Measurements from ENCODE around the gene CD27. TPM values are rescaled to one million over a fixed set of nuclear protein-coding genes. Genes with fewer than 3 reads are reported as not detected.
"Not testable (repeated sequence)": the region's sequence is repeated elsewhere in the genome, so short reads cannot be mapped to it uniquely, and the experiment has no call there.

Gene CD27
- polyA plus RNA-seq, 1 donor = 1.6 TPM

DNA sequence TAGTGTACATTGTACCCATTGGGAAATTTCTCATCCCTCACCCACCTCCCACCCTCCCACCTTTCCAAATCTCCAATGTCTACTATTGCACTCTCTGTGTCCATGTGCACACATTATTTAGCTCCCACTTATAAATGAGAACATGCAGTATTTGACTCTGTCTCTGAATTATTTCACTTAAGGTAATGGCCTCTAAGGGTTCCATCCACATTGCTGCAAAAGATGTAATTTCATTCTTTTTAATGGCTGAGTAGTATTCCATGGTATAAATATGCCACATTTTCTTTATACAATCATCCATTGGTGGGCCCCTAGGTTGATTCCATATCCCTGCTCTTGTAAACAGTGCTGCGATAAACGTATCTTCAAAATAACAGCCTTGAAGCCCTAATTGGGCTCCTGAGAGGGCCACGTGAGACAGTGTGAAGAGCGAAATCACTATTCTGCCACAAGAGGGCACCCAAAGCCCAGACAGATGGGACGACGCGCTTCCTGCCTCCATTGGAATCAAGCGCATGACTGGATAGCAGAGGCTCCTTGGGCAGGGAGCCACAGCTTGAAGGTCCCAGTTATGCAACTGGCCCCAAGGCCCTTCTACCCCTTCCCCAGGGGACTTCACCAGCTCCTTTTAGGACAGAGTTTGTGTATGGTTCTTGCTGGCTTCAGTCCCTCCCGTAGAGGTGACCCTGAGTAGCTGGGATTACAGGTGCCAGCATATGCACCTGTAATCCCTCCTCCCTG lies 21.3 kb upstream of the CD27 start:
- Histone ChIP-seq H3K4me3 (ENCODE audit: low read length) (no peak overlapping the region), H3K27ac (ENCODE audit: low read length) (no peak overlapping the region)
- WGBS (ENCODE audit: insufficient coverage, low lambda C conversion rate) = no CpG with 5 or more reads among the region's 9 CpGs

DNA sequence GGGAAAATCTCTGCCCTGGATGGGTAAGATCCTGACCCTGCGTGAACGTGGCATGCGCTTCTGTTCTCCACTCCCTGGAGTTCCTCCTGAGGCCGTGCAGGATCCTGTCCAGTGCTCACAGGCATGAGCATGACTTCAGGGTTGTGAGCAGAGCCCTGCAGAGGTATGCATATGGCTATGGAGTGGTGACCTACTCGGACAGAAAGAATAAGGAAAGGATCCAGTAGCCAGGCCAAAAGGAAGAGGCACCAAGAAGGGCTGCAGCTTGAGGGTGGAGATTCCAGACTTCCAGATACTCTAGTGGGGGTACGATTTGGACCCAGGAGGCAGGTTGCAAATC lies 20.8 kb upstream of the CD27 start:
- WGBS (ENCODE audit: insufficient coverage, low lambda C conversion rate) = no CpG with 5 or more reads among the region's 6 CpGs
- DNase-seq = no peak
- no peaks in the 10 kb centered on the region for H3K27me3 ChIP-seq (ENCODE audit: control insufficient read depth, insufficient read depth, low read length)
- H3K4me3 ChIP-seq (ENCODE audit: low read length) = no peak overlapping the region
- H3K9me3 ChIP-seq (ENCODE audit: control insufficient read depth, low read depth, low read length) = no peaks in the 10 kb centered on the region
- no peaks in the 10 kb centered on the region for H3K36me3 ChIP-seq (ENCODE audit: control insufficient read depth, insufficient read depth, low read length)
- H3K4me1 ChIP-seq (ENCODE audit: control insufficient read depth, insufficient read depth, low read length) = peaks cover 2% of the 10 kb centered on the region
- no peak overlapping the region for H3K27ac ChIP-seq (ENCODE audit: low read length)

More for the DNA sequence above, 21.3 kb upstream of the CD27 start:
- Histone ChIP-seq H3K9me3 (ENCODE audit: control insufficient read depth, low read depth, low read length) (no peaks in the 10 kb centered on the region), H3K36me3 (ENCODE audit: control insufficient read depth, insufficient read depth, low read length) (no peaks in the 10 kb centered on the region), H3K4me1 (ENCODE audit: control insufficient read depth, insufficient read depth, low read length) (peaks cover 2% of the 10 kb centered on the region), H3K27me3 (ENCODE audit: control insufficient read depth, insufficient read depth, low read length) (no peaks in the 10 kb centered on the region)
- peak; percentile 88 to 91 for DNase-seq

DNA sequence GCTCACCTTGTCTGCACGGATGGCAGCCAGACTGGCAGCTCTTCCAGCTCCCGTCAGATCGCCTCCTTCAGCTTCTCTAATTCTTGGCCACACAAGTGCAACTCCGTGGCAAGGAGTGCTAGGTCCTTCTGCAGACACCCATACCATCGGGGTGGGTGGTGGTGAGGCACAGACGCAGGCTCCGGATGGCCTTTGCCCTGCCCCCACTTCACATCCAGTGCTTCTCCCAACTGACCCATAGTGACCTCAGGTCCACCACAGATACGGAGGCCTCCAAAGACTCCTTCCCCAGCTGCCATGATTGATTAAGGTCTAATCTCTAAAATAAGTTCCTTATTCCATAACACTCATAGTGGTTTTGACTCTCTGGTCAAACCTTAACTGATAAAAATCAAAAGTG lies 19.9 kb upstream of the CD27 start:
- H3K4me3 ChIP-seq (ENCODE audit: low read length) = no peak overlapping the region
- DNase-seq = no peak
- WGBS (ENCODE audit: insufficient coverage, low lambda C conversion rate) = no CpG with 5 or more reads among the region's 8 CpGs
- no peaks in the 10 kb centered on the region for H3K27me3 ChIP-seq (ENCODE audit: control insufficient read depth, insufficient read depth, low read length)
- no peak overlapping the region for H3K27ac ChIP-seq (ENCODE audit: low read length)
- H3K4me1 ChIP-seq (ENCODE audit: control insufficient read depth, insufficient read depth, low read length) = peaks cover 2% of the 10 kb centered on the region
- no peaks in the 10 kb centered on the region for H3K36me3 ChIP-seq (ENCODE audit: control insufficient read depth, insufficient read depth, low read length)
- H3K9me3 ChIP-seq (ENCODE audit: control insufficient read depth, low read depth, low read length) = no peaks in the 10 kb centered on the region

DNA sequence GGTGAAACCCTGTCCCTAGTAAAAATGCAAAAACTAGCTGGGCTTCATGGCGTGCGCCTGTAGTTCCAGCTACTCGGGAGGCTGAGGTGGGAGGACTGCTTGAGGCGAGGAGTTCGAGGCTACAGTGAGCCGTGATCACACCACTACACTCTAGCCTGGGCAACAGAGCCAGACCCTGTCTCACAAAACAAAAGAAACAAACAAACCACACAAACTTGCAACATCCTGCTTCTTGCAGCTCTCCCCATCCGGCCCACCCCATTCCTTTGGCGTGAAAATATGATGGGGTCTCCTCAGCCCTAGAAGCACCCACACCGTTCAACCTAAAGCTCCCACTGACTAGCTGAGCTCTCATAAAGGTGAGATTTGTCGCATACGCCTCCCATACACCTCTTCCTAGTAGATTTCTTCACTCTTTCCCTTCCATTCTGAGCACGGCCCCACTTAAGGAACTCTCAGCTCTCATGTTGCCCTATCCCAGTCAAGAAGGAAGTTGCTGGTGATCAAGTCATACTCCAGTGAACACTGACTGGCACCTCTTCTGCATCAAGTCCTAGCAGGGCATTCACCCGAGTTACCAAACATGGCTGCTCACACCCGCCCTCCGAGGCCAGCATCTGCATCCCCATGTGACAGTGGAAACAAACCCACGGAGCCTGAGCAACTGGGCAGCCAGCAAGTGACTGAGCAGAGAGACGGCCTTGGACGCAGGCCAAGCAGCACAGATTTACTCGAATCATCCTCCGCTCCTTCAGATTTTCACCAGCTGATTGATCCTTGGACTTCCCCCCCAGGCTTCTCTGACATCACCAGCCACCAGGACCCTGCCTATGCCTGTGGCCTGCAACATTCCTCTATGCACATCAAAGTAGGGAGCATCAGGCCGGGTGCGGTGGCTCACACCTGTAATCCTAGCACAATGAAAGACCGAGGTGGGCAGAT lies 18.9 kb upstream of the CD27 start:
- H3K27ac ChIP-seq (ENCODE audit: low read length) = no peak overlapping the region
- WGBS (ENCODE audit: insufficient coverage, low lambda C conversion rate) = 78% methylated on average over 4 of the region's 23 CpGs
- no peak overlapping the region for H3K4me3 ChIP-seq (ENCODE audit: low read length)
- peaks cover 2% of the 10 kb centered on the region for H3K4me1 ChIP-seq (ENCODE audit: control insufficient read depth, insufficient read depth, low read length)
- peak; percentile 47 to 70 for DNase-seq
- H3K27me3 ChIP-seq (ENCODE audit: control insufficient read depth, insufficient read depth, low read length) = no peaks in the 10 kb centered on the region
- no peaks in the 10 kb centered on the region for H3K36me3 ChIP-seq (ENCODE audit: control insufficient read depth, insufficient read depth, low read length)
- H3K9me3 ChIP-seq (ENCODE audit: control insufficient read depth, low read depth, low read length) = no peaks in the 10 kb centered on the region

DNA sequence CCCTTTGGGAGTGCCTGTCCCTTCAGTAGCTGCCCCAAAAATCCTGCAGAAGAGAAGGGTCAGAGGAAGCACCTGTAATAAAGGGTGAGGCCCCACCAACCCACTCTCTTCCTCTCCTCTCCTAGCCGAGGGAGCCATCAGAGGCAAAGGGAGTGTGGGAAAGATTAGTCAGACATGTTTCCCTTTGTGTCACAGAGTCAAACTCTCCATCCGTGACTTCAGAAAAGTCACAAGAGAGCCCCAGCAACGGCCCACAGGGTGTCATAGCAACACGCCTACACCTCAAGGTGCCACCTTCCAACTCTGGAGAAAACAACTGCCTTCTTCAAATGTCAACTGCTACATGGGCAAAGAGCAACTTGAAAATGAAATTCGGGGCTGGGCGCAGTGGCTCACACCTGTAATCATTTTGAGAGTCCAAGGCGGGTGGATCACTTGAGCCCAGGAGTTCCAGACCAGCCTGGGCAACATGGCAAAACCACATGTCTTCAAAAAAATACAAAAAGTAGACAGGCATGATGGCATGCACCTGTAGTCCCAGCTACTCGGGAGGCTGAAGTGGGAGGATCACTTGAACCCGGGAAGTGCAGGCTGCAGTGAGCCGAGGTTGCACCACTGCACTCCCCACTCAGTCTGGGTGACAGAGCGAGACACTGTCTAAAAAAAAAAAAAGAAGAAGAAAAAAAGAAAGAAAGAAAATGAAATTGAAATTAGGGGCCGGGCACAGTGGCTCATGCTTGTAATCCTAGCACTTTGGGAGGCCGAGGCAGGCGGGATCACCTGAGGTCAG lies 17.7 kb upstream of the CD27 start:
- 93% methylated on average over 2 of the region's 14 CpGs for WGBS (ENCODE audit: insufficient coverage, low lambda C conversion rate)
- Histone ChIP-seq H3K9me3 (ENCODE audit: control insufficient read depth, low read depth, low read length) (no peaks in the 10 kb centered on the region), H3K4me1 (ENCODE audit: control insufficient read depth, insufficient read depth, low read length) (peaks cover 2% of the 10 kb centered on the region), H3K27me3 (ENCODE audit: control insufficient read depth, insufficient read depth, low read length) (no peaks in the 10 kb centered on the region), H3K36me3 (ENCODE audit: control insufficient read depth, insufficient read depth, low read length) (no peaks in the 10 kb centered on the region), H3K27ac (ENCODE audit: low read length) (no peak overlapping the region), H3K4me3 (ENCODE audit: low read length) (no peak overlapping the region)
- DNase-seq = no peak

DNA sequence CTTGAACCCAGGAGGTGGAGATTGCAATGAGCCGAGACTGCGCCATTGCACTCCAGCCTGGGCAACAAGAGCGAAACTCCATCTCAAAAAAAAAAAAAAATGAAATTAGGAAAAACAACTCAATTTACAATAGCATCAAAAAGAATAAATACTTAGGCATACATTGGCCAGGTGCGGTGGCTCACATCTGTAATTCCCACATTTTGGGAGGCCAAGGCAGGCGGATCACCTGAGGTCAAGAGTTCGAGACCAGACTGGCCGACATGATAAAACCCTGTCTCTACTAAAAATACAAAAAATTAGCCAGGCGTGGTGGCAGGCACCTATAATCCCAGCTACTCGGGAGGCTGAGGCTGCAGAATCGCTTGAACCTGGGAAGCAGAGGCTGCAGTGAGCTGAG lies 17.0 kb upstream of the CD27 start:
- WGBS (ENCODE audit: insufficient coverage, low lambda C conversion rate) = 100% methylated on average over 2 of the region's 10 CpGs

DNA sequence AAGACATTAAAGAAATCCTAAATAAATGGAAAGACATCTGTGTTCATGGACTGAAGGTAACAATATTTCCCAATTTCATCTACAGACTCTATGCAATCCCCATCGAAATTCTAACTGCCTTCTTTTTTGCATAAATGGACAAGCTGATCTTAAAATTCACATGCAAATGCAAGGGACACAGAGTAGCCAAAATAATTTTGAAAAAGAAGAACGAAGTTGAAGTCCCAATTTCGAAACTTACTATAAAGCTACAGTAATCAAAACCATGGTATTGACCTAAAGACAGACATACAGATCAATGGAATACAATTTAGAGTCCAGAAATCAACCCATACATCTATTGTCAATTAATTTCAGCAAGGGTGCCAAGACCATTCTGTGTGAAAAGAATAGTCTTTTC lies 16.4 kb upstream of the CD27 start:
- no peak overlapping the region for H3K4me3 ChIP-seq (ENCODE audit: low read length)
- H3K27me3 ChIP-seq (ENCODE audit: control insufficient read depth, insufficient read depth, low read length) = no peaks in the 10 kb centered on the region
- no peaks in the 10 kb centered on the region for H3K9me3 ChIP-seq (ENCODE audit: control insufficient read depth, low read depth, low read length)
- peaks cover 2% of the 10 kb centered on the region for H3K4me1 ChIP-seq (ENCODE audit: control insufficient read depth, insufficient read depth, low read length)
- H3K36me3 ChIP-seq (ENCODE audit: control insufficient read depth, insufficient read depth, low read length) = no peaks in the 10 kb centered on the region
- no peak for DNase-seq
- no peak overlapping the region for H3K27ac ChIP-seq (ENCODE audit: low read length)
- 100% methylated on average over 1 of the region's 3 CpGs for WGBS (ENCODE audit: insufficient coverage, low lambda C conversion rate)

More for the DNA sequence above, 17.0 kb upstream of the CD27 start:
- H3K9me3 ChIP-seq (ENCODE audit: control insufficient read depth, low read depth, low read length); DNase-seq; H3K27ac ChIP-seq (ENCODE audit: low read length); H3K27me3 ChIP-seq (ENCODE audit: control insufficient read depth, insufficient read depth, low read length); H3K4me1 ChIP-seq (ENCODE audit: control insufficient read depth, insufficient read depth, low read length); H3K36me3 ChIP-seq (ENCODE audit: control insufficient read depth, insufficient read depth, low read length); H3K4me3 ChIP-seq (ENCODE audit: low read length): not testable (repeated sequence)

DNA sequence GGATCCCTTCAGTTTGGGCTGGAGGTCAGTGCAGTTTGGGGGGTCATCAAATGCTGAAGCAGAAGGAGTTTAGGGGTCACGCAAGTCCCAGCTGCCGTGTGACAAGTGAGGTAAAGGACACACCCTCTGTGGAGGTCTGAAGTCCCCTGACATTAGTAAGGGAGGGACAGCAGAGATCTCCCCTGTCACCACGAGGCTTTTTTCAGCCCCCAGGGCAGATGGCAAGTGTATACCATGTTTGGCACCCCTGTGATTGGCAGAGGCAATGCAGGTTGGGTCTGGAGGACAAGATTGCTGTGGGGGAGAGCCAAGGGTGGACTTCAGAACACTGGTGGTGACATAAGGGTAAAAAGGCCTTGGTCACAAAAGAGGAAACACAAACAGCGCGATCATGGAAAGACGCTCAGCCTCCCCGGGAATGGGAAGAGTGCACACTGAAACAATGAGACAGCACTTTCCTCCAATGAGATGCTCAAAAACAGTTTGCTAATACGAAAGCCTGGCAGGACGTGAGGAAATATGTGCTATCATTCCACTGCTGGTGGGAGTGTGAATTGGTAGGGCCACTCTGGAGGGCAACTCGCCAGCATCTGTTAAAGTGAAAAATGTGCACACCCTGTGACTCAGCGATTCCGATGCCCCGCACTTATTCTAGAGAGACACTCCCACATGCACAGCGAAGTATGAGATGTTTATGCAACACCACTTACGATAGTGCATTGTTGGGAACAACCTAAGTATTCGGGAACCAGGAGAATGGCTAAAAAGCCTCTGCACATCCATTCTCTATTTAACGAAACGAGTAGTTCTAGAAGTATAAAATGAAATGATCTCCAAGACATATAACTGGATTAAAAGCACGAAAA lies 14.4 kb upstream of the CD27 start:
- no peak overlapping the region for H3K4me3 ChIP-seq (ENCODE audit: low read length)
- WGBS (ENCODE audit: insufficient coverage, low lambda C conversion rate) = 80% methylated on average over 8 of the region's 19 CpGs

DNA sequence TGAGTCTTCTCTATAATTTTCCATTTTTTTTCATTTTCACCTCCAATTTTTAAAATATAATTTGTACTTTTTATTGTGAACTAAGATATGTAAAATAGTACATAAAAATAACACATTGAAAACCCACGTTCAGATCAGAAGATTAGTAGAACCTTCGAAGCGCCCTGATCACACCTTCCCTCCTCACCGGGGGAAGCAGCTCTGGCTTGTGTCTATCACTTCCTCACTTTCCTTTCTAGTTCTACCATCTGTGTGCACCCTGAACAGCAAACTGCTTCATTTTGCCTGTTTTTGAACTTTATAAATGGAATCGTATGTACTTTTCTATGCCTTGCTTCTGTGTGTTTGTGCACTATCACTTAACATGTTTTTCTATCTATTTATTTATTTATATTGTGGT lies 11.8 kb upstream of the CD27 start:
- H3K4me1 ChIP-seq (ENCODE audit: control insufficient read depth, insufficient read depth, low read length) = no peaks in the 10 kb centered on the region
- WGBS (ENCODE audit: insufficient coverage, low lambda C conversion rate) = no CpG with 5 or more reads among the region's 5 CpGs
- DNase-seq = no peak
- no peaks in the 10 kb centered on the region for H3K27me3 ChIP-seq (ENCODE audit: control insufficient read depth, insufficient read depth, low read length)
- H3K4me3 ChIP-seq (ENCODE audit: low read length) = no peak overlapping the region
- no peaks in the 10 kb centered on the region for H3K36me3 ChIP-seq (ENCODE audit: control insufficient read depth, insufficient read depth, low read length)
- H3K27ac ChIP-seq (ENCODE audit: low read length) = no peak overlapping the region
- H3K9me3 ChIP-seq (ENCODE audit: control insufficient read depth, low read depth, low read length) = no peaks in the 10 kb centered on the region

More for the DNA sequence above, 14.4 kb upstream of the CD27 start:
- Histone ChIP-seq H3K36me3 (ENCODE audit: control insufficient read depth, insufficient read depth, low read length) (no peaks in the 10 kb centered on the region), H3K4me1 (ENCODE audit: control insufficient read depth, insufficient read depth, low read length) (no peaks in the 10 kb centered on the region), H3K9me3 (ENCODE audit: control insufficient read depth, low read depth, low read length) (no peaks in the 10 kb centered on the region), H3K27me3 (ENCODE audit: control insufficient read depth, insufficient read depth, low read length) (no peaks in the 10 kb centered on the region), H3K27ac (ENCODE audit: low read length) (no peak overlapping the region)
- DNase-seq = peak; percentile 42 to 44
